Stimulated activated CD4-positive, alpha-beta T cell treated with anti-CD3 and anti-CD28 coated beads, Interleukin-15, amount 100 ng/mL, for 24 hours (primary cell): ENCODE results near the gene TAS2R50.

Experiments used
- DNase-seq: peaks from one replicate; pipeline ENCODE4 v3.0.0-alpha.2; 2020

Gene TAS2R50

GRCh38 chr12:10943167-10943566, 43.5 kb downstream of the TAS2R50 start:
- no peak for DNase-seq

- no peak for DNase-seq
Measured at GRCh38 chr12:10941916-10942607, 44.6 kb downstream of the TAS2R50 start.

- no peak for DNase-seq
Measured at GRCh38 chr12:10941369-10941768, 45.3 kb downstream of the TAS2R50 start.

- DNase-seq, result no peak
Measured at GRCh38 chr12:10940389-10940788, 46.3 kb downstream of the TAS2R50 start.

GRCh38 chr12:10939163-10939562, 47.5 kb downstream of the TAS2R50 start, which contains the start of gene TAS2R14:
TSS of gene TAS2R14 (minus strand) at chr12:10939263. CDS start at chr12:10939207, 56 bp downstream.
- DNase-seq, result no peak

- no peak for DNase-seq
Measured at GRCh38 chr12:10936506-10936905, 50.2 kb downstream of the TAS2R50 start.
